Measurements from ENCODE around the gene MUCL1.

The MUCL1 gene

GRCh38 chr12:54831631-54832030 lies 22.7 kb upstream of the MUCL1 start:
- Histone ChIP-seq H3K36me3 (no peaks in the 10 kb centered on the region), H3K27ac (peak overlapping the region; percentile 58), H3K4me1 (ENCODE audit: control insufficient read depth in 1 of 2, insufficient read depth in 1 of 2, low read depth in 1 of 2, low read length in 1 of 2) (peaks cover 9 to 25% of the 10 kb centered on the region in 2 experiments), H3K27me3 (no peaks in the 10 kb centered on the region), H3K9me3 (no peaks in the 10 kb centered on the region), H3K4me3 (ENCODE audit: low read depth in 1 of 2, low read length in 1 of 2) (no peak overlapping the region)
- no peak for TF ChIP-seq CTCF (IDR thresholded peaks at IDR 0.05)

GRCh38 chr12:54840244-54840865 lies 14.0 kb upstream of the MUCL1 start:
- H3K4me3 ChIP-seq (ENCODE audit: low read depth in 1 of 2, low read length in 1 of 2) = no peak overlapping the region
- no peaks in the 10 kb centered on the region for H3K9me3 ChIP-seq
- no peak for TF ChIP-seq CTCF (IDR thresholded peaks at IDR 0.05)
- no peaks in the 10 kb centered on the region for H3K27me3 ChIP-seq
- peaks cover 0 to 19% of the 10 kb centered on the region in 2 experiments for H3K4me1 ChIP-seq (ENCODE audit: control insufficient read depth in 1 of 2, insufficient read depth in 1 of 2, low read depth in 1 of 2, low read length in 1 of 2)
- H3K36me3 ChIP-seq = no peaks in the 10 kb centered on the region
- H3K27ac ChIP-seq = no peak overlapping the region

- H3K4me1 ChIP-seq (ENCODE audit: control insufficient read depth in 1 of 2, insufficient read depth in 1 of 2, low read depth in 1 of 2, low read length in 1 of 2) = peaks cover 0 to 21% of the 10 kb centered on the region in 2 experiments
- no peaks in the 10 kb centered on the region for H3K27me3 ChIP-seq
- no peaks in the 10 kb centered on the region for H3K9me3 ChIP-seq
- no peak overlapping the region for H3K4me3 ChIP-seq (ENCODE audit: low read depth in 1 of 2, low read length in 1 of 2)
- peak overlapping the region; percentile 61 for H3K27ac ChIP-seq
- no peaks in the 10 kb centered on the region for H3K36me3 ChIP-seq
- no peak for TF ChIP-seq CTCF (IDR thresholded peaks at IDR 0.05)
Observed at GRCh38 chr12:54857406-54857805, 3.1 kb downstream of the MUCL1 start.

GRCh38 chr12:54858562-54858961 lies 4.2 kb downstream of the MUCL1 start:
- TF ChIP-seq CTCF (IDR thresholded peaks at IDR 0.05) = no peak
- Histone ChIP-seq H3K27ac (peak overlapping the region; percentile 61), H3K4me3 (ENCODE audit: low read depth in 1 of 2, low read length in 1 of 2) (no peak overlapping the region), H3K4me1 (ENCODE audit: control insufficient read depth in 1 of 2, insufficient read depth in 1 of 2, low read depth in 1 of 2, low read length in 1 of 2) (peaks cover 0 to 21% of the 10 kb centered on the region in 2 experiments), H3K27me3 (no peaks in the 10 kb centered on the region), H3K36me3 (no peaks in the 10 kb centered on the region), H3K9me3 (no peaks in the 10 kb centered on the region)

GRCh38 chr12:54859502-54859901 lies 5.2 kb downstream of the MUCL1 start:
- Histone ChIP-seq H3K9me3 (no peaks in the 10 kb centered on the region), H3K4me1 (ENCODE audit: control insufficient read depth in 1 of 2, insufficient read depth in 1 of 2, low read depth in 1 of 2, low read length in 1 of 2) (peaks cover 0 to 21% of the 10 kb centered on the region in 2 experiments), H3K4me3 (ENCODE audit: low read depth in 1 of 2, low read length in 1 of 2) (no peak overlapping the region), H3K27ac (no peak overlapping the region), H3K27me3 (no peaks in the 10 kb centered on the region), H3K36me3 (no peaks in the 10 kb centered on the region)
- no peak for TF ChIP-seq CTCF (IDR thresholded peaks at IDR 0.05)
